ENCODE data around the gene COL26A1.

DNA sequence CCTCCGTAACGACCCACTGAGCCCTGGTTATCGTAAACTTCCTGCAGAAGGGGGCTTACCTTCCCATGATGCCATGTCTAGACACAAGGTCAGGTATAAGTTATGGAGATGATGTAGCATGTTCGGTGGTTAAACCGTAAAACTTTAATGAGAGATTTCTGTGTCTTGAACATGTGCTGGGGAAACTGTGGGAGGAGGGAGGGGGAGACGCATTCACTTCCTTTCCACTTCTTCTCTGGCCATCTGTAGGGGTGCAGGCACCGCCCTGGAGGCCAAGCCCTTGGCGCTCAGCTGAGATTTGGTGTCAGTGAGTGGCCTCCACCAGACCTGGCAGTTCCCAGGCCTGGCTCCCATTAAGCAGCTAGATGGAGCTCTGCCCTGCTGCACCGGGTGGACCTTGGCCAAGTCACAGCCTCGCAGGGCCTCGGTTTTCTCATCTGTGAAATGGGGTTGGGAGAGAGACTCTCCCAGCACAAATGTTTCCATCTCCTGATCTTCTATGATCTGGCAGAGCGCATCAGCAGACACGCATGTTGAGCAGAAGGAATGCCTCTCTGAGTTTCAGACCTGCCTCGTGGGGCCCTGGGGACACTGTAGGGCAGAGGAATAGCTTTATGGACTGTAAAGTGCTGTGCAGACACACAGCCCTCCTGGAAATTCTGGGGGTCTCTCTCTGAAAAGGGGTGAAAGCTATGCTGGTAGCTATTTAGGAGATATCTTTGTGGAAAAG lies 106.0 kb downstream of the COL26A1 start:
- TF ChIP-seq, protein P1, sequence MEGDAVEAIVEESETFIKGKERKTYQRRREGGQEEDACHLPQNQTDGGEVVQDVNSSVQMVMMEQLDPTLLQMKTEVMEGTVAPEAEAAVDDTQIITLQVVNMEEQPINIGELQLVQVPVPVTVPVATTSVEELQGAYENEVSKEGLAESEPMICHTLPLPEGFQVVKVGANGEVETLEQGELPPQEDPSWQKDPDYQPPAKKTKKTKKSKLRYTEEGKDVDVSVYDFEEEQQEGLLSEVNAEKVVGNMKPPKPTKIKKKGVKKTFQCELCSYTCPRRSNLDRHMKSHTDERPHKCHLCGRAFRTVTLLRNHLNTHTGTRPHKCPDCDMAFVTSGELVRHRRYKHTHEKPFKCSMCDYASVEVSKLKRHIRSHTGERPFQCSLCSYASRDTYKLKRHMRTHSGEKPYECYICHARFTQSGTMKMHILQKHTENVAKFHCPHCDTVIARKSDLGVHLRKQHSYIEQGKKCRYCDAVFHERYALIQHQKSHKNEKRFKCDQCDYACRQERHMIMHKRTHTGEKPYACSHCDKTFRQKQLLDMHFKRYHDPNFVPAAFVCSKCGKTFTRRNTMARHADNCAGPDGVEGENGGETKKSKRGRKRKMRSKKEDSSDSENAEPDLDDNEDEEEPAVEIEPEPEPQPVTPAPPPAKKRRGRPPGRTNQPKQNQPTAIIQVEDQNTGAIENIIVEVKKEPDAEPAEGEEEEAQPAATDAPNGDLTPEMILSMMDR (IDR thresholded peaks at IDR 0.05) = no peak
- TF ChIP-seq POLR2A (IDR thresholded peaks at IDR 0.05) = no peak
